Suprapubic skin (tissue), 3 donors: ENCODE data around the gene NDUFC1.

Experiments
- POLR2A ChIP-seq, 2 donors: fragments of 450-650 bp; IDR thresholded peaks; one replicate each; pipeline ENCODE4 v1.6.1; 2017; ENCODE audit warnings: antibody characterized with exemption in 2 of 2, mild to moderate bottlenecking in 2 of 2, moderate library complexity in 2 of 2
- TF ChIP-seq, protein P1 (sequence below), 2 donors: fragments of 200-600 bp in 1 of 2; fragments of 450-650 bp in 1 of 2; sonication (generic) in 1 of 2; IDR thresholded peaks; one replicate each; pipeline ENCODE4 v1.5.1; 2016 to 2019; ENCODE audit warnings: antibody characterized with exemption in 2 of 2, mild to moderate bottlenecking in 1 of 2, moderate library complexity in 1 of 2

- TF ChIP-seq, protein P1, sequence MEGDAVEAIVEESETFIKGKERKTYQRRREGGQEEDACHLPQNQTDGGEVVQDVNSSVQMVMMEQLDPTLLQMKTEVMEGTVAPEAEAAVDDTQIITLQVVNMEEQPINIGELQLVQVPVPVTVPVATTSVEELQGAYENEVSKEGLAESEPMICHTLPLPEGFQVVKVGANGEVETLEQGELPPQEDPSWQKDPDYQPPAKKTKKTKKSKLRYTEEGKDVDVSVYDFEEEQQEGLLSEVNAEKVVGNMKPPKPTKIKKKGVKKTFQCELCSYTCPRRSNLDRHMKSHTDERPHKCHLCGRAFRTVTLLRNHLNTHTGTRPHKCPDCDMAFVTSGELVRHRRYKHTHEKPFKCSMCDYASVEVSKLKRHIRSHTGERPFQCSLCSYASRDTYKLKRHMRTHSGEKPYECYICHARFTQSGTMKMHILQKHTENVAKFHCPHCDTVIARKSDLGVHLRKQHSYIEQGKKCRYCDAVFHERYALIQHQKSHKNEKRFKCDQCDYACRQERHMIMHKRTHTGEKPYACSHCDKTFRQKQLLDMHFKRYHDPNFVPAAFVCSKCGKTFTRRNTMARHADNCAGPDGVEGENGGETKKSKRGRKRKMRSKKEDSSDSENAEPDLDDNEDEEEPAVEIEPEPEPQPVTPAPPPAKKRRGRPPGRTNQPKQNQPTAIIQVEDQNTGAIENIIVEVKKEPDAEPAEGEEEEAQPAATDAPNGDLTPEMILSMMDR (IDR thresholded peaks at IDR 0.05), result no peak
- TF ChIP-seq POLR2A (IDR thresholded peaks at IDR 0.05), result no peak
These were observed 49.2 kb downstream of the NDUFC1 start for GRCh38 chr4:139253046-139253445.
